Mononuclear cell (primary cell): Measurements from ENCODE around the gene RAB7A. TPM values are rescaled to one million over a fixed set of nuclear protein-coding genes. Genes with fewer than 3 reads are reported as not detected.

Source experiments
- H3K27me3 ChIP-seq: 2 replicates; pipeline ENCODE4 v1.6.0; 2011; ENCODE audit warnings: low read length, control low read depth; ENCODE audit not compliant: insufficient read depth
- H3K4me1 ChIP-seq: 2 replicates; pipeline ENCODE4 v1.5.1; 2011; ENCODE audit warnings: mild to moderate bottlenecking, low read length, control low read depth; ENCODE audit not compliant: insufficient read depth
- H3K4me3 ChIP-seq: 2 replicates; pipeline ENCODE4 v1.5.1; 2011; ENCODE audit warnings: mild to moderate bottlenecking, low read length, moderate library complexity
- H3K9me3 ChIP-seq: 2 replicates; pipeline ENCODE4 v1.5.1; 2011; ENCODE audit warnings: low read depth, mild to moderate bottlenecking, control low read depth, low read length
- total RNA-seq: library from RNA; depleted of rRNA; stranded (reverse); fragments of >200 nt; gene quantifications from one replicate; pipeline ENCODE4 v1.2.3, GENCODE V29; 2012

RAB7A gene
- total RNA-seq, 1 donor = 62.0 TPM

GRCh38 chr3:128805772-128806171, 79.8 kb downstream of the RAB7A start:
- Histone ChIP-seq H3K4me3 (no peak overlapping the region), H3K9me3 (no peaks in the 10 kb centered on the region), H3K4me1 (peaks cover 83% of the 10 kb centered on the region), H3K27me3 (no peaks in the 10 kb centered on the region)

GRCh38 chr3:128806588-128806987, 80.6 kb downstream of the RAB7A start:
- Histone ChIP-seq H3K27me3 (no peaks in the 10 kb centered on the region), H3K4me1 (peaks cover 75% of the 10 kb centered on the region), H3K4me3 (no peak overlapping the region), H3K9me3 (no peaks in the 10 kb centered on the region)

GRCh38 chr3:128807186-128807830, 81.3 kb downstream of the RAB7A start:
- Histone ChIP-seq H3K4me1 (peaks cover 68% of the 10 kb centered on the region), H3K9me3 (no peaks in the 10 kb centered on the region), H3K4me3 (no peak overlapping the region), H3K27me3 (no peaks in the 10 kb centered on the region)

GRCh38 chr3:128808672-128809071, 82.7 kb downstream of the RAB7A start:
- no peaks in the 10 kb centered on the region for H3K9me3 ChIP-seq
- no peak overlapping the region for H3K4me3 ChIP-seq
- H3K4me1 ChIP-seq = peaks cover 64% of the 10 kb centered on the region
- no peaks in the 10 kb centered on the region for H3K27me3 ChIP-seq

GRCh38 chr3:128813097-128813496, 87.1 kb downstream of the RAB7A start:
- no peak overlapping the region for H3K4me3 ChIP-seq
- no peaks in the 10 kb centered on the region for H3K9me3 ChIP-seq
- peaks cover 39% of the 10 kb centered on the region for H3K4me1 ChIP-seq
- no peaks in the 10 kb centered on the region for H3K27me3 ChIP-seq

GRCh38 chr3:128814060-128814459, 88.1 kb downstream of the RAB7A start:
- H3K4me3 ChIP-seq = no peak overlapping the region
- H3K27me3 ChIP-seq = no peaks in the 10 kb centered on the region
- peaks cover 33% of the 10 kb centered on the region for H3K4me1 ChIP-seq
- H3K9me3 ChIP-seq = no peaks in the 10 kb centered on the region

- no peak overlapping the region for H3K4me3 ChIP-seq
- no peaks in the 10 kb centered on the region for H3K9me3 ChIP-seq
- no peaks in the 10 kb centered on the region for H3K27me3 ChIP-seq
- peaks cover 26% of the 10 kb centered on the region for H3K4me1 ChIP-seq
Measured at GRCh38 chr3:128814519-128815317, 88.7 kb downstream of the RAB7A start.

- H3K4me1 ChIP-seq = peaks cover 19% of the 10 kb centered on the region
- H3K4me3 ChIP-seq = no peak overlapping the region
- no peaks in the 10 kb centered on the region for H3K9me3 ChIP-seq
- H3K27me3 ChIP-seq = no peaks in the 10 kb centered on the region
Measured at GRCh38 chr3:128815318-128816064, 89.5 kb downstream of the RAB7A start.

GRCh38 chr3:128818186-128818787, 92.3 kb downstream of the RAB7A start:
- no peak overlapping the region for H3K4me3 ChIP-seq
- peaks cover 16% of the 10 kb centered on the region for H3K4me1 ChIP-seq
- H3K9me3 ChIP-seq = no peaks in the 10 kb centered on the region
- no peaks in the 10 kb centered on the region for H3K27me3 ChIP-seq

GRCh38 chr3:128820252-128820839, 94.4 kb downstream of the RAB7A start:
- no peaks in the 10 kb centered on the region for H3K4me1 ChIP-seq
- no peak overlapping the region for H3K4me3 ChIP-seq
- H3K27me3 ChIP-seq = no peaks in the 10 kb centered on the region
- H3K9me3 ChIP-seq = no peaks in the 10 kb centered on the region

- H3K4me1 ChIP-seq = no peaks in the 10 kb centered on the region
- H3K4me3 ChIP-seq = no peak overlapping the region
- H3K9me3 ChIP-seq = no peaks in the 10 kb centered on the region
- no peaks in the 10 kb centered on the region for H3K27me3 ChIP-seq
Measured at GRCh38 chr3:128823008-128823407, 97.0 kb downstream of the RAB7A start.

GRCh38 chr3:128823631-128824030, 97.6 kb downstream of the RAB7A start:
- H3K4me3 ChIP-seq = no peak overlapping the region
- H3K27me3 ChIP-seq = no peaks in the 10 kb centered on the region
- no peaks in the 10 kb centered on the region for H3K9me3 ChIP-seq
- no peaks in the 10 kb centered on the region for H3K4me1 ChIP-seq

- no peak overlapping the region for H3K4me3 ChIP-seq
- no peaks in the 10 kb centered on the region for H3K9me3 ChIP-seq
- no peaks in the 10 kb centered on the region for H3K4me1 ChIP-seq
- H3K27me3 ChIP-seq = no peaks in the 10 kb centered on the region
Measured at GRCh38 chr3:128824132-128824850, 98.3 kb downstream of the RAB7A start.

- Histone ChIP-seq H3K27me3 (no peaks in the 10 kb centered on the region), H3K4me3 (no peak overlapping the region), H3K9me3 (no peaks in the 10 kb centered on the region), H3K4me1 (no peaks in the 10 kb centered on the region)
Measured at GRCh38 chr3:128825117-128825725, 99.2 kb downstream of the RAB7A start.
